B cell (primary cell): ENCODE data around the gene CDYL. TPM values are rescaled to one million over a fixed set of nuclear protein-coding genes. Genes with fewer than 3 reads are reported as not detected.

ENCODE experiments used
- ATAC-seq: fragments of 200-7000 bp; cut with Tn5 transposase; one replicate; pipeline ENCODE4 v1.10.0; 2021; ENCODE audit warnings: low read depth, mild to moderate bottlenecking, moderate number of reproducible peaks, moderate library complexity
- CTCF ChIA-PET: fragments of 350-600 bp; sonication (Branson Sonifier 250); formaldehyde crosslinking; loops from one replicate; lab custom pipeline; 2021; ENCODE audit warnings: antibody characterized with exemption, inconsistent platforms; lab: Charles Lee
- POLR2A ChIA-PET: fragments of 350-600 bp; sonication (Branson Sonifier 250); formaldehyde crosslinking; loops from one replicate; lab custom pipeline; 2021; ENCODE audit warnings: antibody characterized with exemption; lab: Charles Lee
- DNase-seq: peaks from one replicate; pipeline ENCODE4 v3.0.0; 2013
- H2AFZ ChIP-seq: 2 replicates; pipeline ENCODE4 v1.6.1; 2012; ENCODE audit warnings: mild to moderate bottlenecking, low read depth, low read length; ENCODE audit not compliant: insufficient read depth, poor library complexity, severe bottlenecking
- H3K27ac ChIP-seq, 2 donors: 1 replicate in 1 of 2; 2 replicates in 1 of 2; pipeline ENCODE4 v1.5.1; 2012 to 2013; ENCODE audit warnings: low read length in 2 of 2, mild to moderate bottlenecking in 2 of 2, moderate library complexity in 1 of 2
- H3K27me3 ChIP-seq, 4 experiments: fragments of 200-600 bp in 1 of 4; sonication (generic) in 1 of 4; replicated peaks in 1 of 4; 1 replicate in 2 of 4; 2 replicates in 2 of 4; pipeline versions ENCODE4 v1.6.1 to v1.7.0; 2013 to 2016; ENCODE audit warnings: low read length in 3 of 4, mild to moderate bottlenecking in 2 of 4, mixed read lengths in 1 of 4, moderate library complexity in 1 of 4; ENCODE audit not compliant: insufficient read depth in 4 of 4, control insufficient read depth in 3 of 4; ENCODE audit errors: control extremely low read depth in 1 of 4
- H3K36me3 ChIP-seq, 2 experiments: replicated peaks in 1 of 2; 1 replicate in 1 of 2; 2 replicates in 1 of 2; pipeline versions ENCODE4 v1.6.1 to v1.7.1; 2013; ENCODE audit warnings: low read length in 1 of 2; ENCODE audit not compliant: insufficient read depth in 2 of 2, control insufficient read depth in 1 of 2; ENCODE audit errors: control extremely low read depth in 1 of 2, extremely low read depth in 1 of 2
- H3K4me1 ChIP-seq, 2 donors: fragments of 200-600 bp in 1 of 2; sonication (generic) in 1 of 2; 1 replicate in 1 of 2; 2 replicates in 1 of 2; pipeline versions ENCODE4 v1.5.1 to v1.6.1; 2013 to 2017; ENCODE audit warnings: low read length in 2 of 2; ENCODE audit not compliant: control insufficient read depth in 2 of 2, insufficient read depth in 2 of 2
- H3K4me2 ChIP-seq: replicated peaks from 2 replicates; pipeline ENCODE3; 2012; ENCODE audit warnings: mild to moderate bottlenecking, low read depth, low read length; ENCODE audit not compliant: poor library complexity, severe bottlenecking
- H3K4me3 ChIP-seq, 5 experiments: fragments of 200-600 bp in 1 of 5; sonication (generic) in 1 of 5; 1 replicate in 3 of 5; 2 replicates in 2 of 5; pipeline versions ENCODE4 v1.5.1 to v1.7.0; 2011 to 2016; ENCODE audit warnings: low read length in 4 of 5, mild to moderate bottlenecking in 4 of 5, low read depth in 2 of 5, control low read depth in 1 of 5, moderate library complexity in 1 of 5; ENCODE audit not compliant: insufficient read depth in 1 of 5; ENCODE audit errors: control extremely low read depth in 1 of 5, extremely low read depth in 1 of 5
- H3K79me2 ChIP-seq: fragments of 200-600 bp; sonication (generic); one replicate; pipeline ENCODE4 v1.6.0; 2016; ENCODE audit warnings: low read length; ENCODE audit not compliant: control insufficient read depth, insufficient read depth
- H3K9ac ChIP-seq: fragments of 200-600 bp; sonication (generic); 2 replicates; pipeline ENCODE4 v1.6.1; 2017; ENCODE audit warnings: mild to moderate bottlenecking, low read length, moderate library complexity
- H3K9me3 ChIP-seq, 3 donors: one replicate each; pipeline versions ENCODE4 v1.6.1 to v1.7.1; 2013; ENCODE audit warnings: low read length in 2 of 3; ENCODE audit not compliant: control insufficient read depth in 2 of 3, insufficient read depth in 1 of 3; ENCODE audit errors: control extremely low read depth in 1 of 3
- H4K20me1 ChIP-seq: 2 replicates; pipeline ENCODE4 v1.6.0; 2012; ENCODE audit warnings: mild to moderate bottlenecking, low read length; ENCODE audit not compliant: insufficient read depth, control insufficient read depth, poor library complexity, severe bottlenecking
- H3K27ac Mint-ChIP-seq: one replicate; pipeline ENCODE4 v1.8.0; 2021; ENCODE audit warnings: mixed read lengths
- H3K27me3 Mint-ChIP-seq: one replicate; pipeline ENCODE4 v1.8.0; 2021; ENCODE audit warnings: mixed read lengths
- H3K4me1 Mint-ChIP-seq: one replicate; pipeline ENCODE4 v1.8.0; 2021; ENCODE audit warnings: mixed read lengths
- H3K4me3 Mint-ChIP-seq: one replicate; pipeline ENCODE4 v1.8.0; 2021; ENCODE audit warnings: mixed read lengths
- H3K9me3 Mint-ChIP-seq: one replicate; pipeline ENCODE4 v1.8.0; 2022; ENCODE audit warnings: mixed read lengths; ENCODE audit not compliant: insufficient read depth
- CTCF ChIP-seq: fragments of 200-600 bp; IDR thresholded peaks from one replicate; pipeline ENCODE4 v1.8.0; 2022; ENCODE audit warnings: antibody characterized with exemption, mild to moderate bottlenecking
- EZH2 ChIP-seq: IDR thresholded peaks from 2 replicates; pipeline ENCODE4 v1.6.1; 2012; ENCODE audit warnings: borderline replicate concordance, low read depth, mild to moderate bottlenecking, moderate library complexity, low read length; ENCODE audit not compliant: insufficient read depth, poor library complexity, severe bottlenecking
- WGBS: methylation state at CpG from one replicate; pipeline ENCODE4 v1.1.5; 2013; ENCODE audit warnings: missing lambda C conversion rate; ENCODE audit not compliant: insufficient coverage; 5-methylcytosine and 5-hydroxymethylcytosine counted together
- intact Hi-C: fragments of 100-400 bp; cut with micrococcal nuclease; formaldehyde crosslinking; loops from one replicate; pipeline ENCODE4 v1.10.0; 2022
- polyA plus RNA-seq: library from polyadenylated mRNA; depleted of rRNA; stranded (reverse); fragments of >200 nt; gene quantifications from 2 replicates; pipeline ENCODE4 v1.2.3, GENCODE V29; 2012
- total RNA-seq, 2 donors: library from RNA; stranded (reverse); fragments of 120-200 nt in 1 of 2; gene quantifications; 1 replicate in 1 of 2; 2 replicates in 1 of 2; pipeline versions ENCODE4 v1.2.3 to v1.2.4, GENCODE V29; 2013 to 2022

Gene CDYL
- total and polyA plus RNA-seq, 2 donors (not counting 1 experiment from before 2014, with no cell fraction given), result 15.6 to 63.0 TPM

DNA sequence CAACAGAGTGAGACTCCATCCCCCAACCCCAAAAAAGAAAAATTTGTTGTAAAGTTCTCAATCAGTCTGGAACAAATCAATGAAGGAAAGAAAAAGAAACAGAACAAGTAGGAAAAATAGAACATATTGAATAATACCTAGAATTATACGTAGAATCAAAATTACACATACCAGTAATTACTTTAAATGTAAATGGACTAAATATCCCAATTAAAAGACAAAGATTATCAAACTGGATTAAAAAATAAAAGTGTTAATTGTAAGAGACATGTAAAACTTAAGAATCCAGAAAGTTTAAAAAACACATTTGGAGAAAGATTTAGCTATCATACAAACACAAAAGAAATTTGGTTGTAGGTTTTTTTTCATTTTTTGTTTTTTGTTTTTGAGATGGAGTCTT, 12.3 kb upstream of the CDYL start:
- Mint-ChIP-seq H3K4me3 (no peak overlapping the region), H3K4me1 (no peaks in the 10 kb centered on the region), H3K27ac (no peak overlapping the region), H3K9me3 (peaks cover 7% of the 10 kb centered on the region), H3K27me3 (peaks cover 25% of the 10 kb centered on the region)
- Histone ChIP-seq H3K79me2 (no peaks in the 10 kb centered on the region), H3K36me3 (no peaks in the 10 kb centered on the region), H3K9ac (no peak overlapping the region), H3K4me3 (no peak overlapping the region), H3K4me1 (no peaks in the 10 kb centered on the region), H3K9me3 (peaks cover 5 to 24% (median 8%) of the 10 kb centered on the region in 3 donors), H4K20me1 (no peaks in the 10 kb centered on the region), H2AFZ (no peak overlapping the region), H3K4me2 (no peak overlapping the region), H3K27ac (no peak overlapping the region), H3K27me3 (peaks cover 0 to 6% (median 6%) of the 10 kb centered on the region in 4 experiments)
- CTCF ChIA-PET, result no interaction called here
- intact Hi-C loops, result no loop called here
- POLR2A ChIA-PET, result no interaction called here
- no peak for ATAC-seq
- no peak for DNase-seq
- no peak for TF ChIP-seq CTCF
- TF ChIP-seq EZH2, result no peak
- WGBS, result no CpG with 5 or more reads among the region's 1 CpG

DNA sequence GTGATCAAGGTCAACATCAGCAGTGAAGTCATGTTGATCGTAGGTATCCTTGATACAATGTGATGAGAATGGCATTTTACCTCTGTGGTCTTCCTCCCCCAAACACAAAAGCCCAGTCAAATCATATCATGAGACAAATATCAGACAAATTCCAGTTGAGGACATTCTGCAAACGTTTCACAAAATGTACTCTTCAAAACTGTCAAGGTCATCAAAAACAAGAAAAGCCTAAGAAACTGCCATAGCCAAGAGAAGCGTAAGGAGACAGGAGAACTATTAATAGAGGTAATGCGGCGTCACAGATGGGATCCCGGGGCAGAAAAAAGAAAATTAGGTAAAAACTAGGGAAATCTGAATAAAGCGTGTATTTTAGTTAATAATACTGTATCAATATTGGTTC, 7.4 kb upstream of the CDYL start:
- intact Hi-C loops, result no loop called here
- no peak overlapping the region for H3K4me3 Mint-ChIP-seq
- Histone ChIP-seq H4K20me1 (no peaks in the 10 kb centered on the region), H3K4me3 (no peak overlapping the region), H3K4me1 (no peaks in the 10 kb centered on the region), H3K36me3 (no peaks in the 10 kb centered on the region), H3K4me2 (no peak overlapping the region), H3K79me2 (no peaks in the 10 kb centered on the region), H3K9me3 (peaks cover 0 to 11% (median 2%) of the 10 kb centered on the region in 3 donors), H3K27me3 (no peaks in the 10 kb centered on the region), H3K9ac (no peak overlapping the region), H3K27ac (no peak overlapping the region), H2AFZ (no peak overlapping the region)
- H3K4me1 Mint-ChIP-seq, result no peaks in the 10 kb centered on the region
- no peak for DNase-seq
- no peak for ATAC-seq
- 93% methylated on average over 5 of the region's 7 CpGs for WGBS
- ChIA-PET POLR2A (no interaction called here), CTCF (no interaction called here)
- TF ChIP-seq EZH2, result no peak
- TF ChIP-seq CTCF, result no peak
- H3K27ac Mint-ChIP-seq, result no peak overlapping the region
- H3K27me3 Mint-ChIP-seq, result no peaks in the 10 kb centered on the region
- H3K9me3 Mint-ChIP-seq, result no peaks in the 10 kb centered on the region
